ENCODE results near the gene PLA2G4B. TPM values are rescaled to one million over a fixed set of nuclear protein-coding genes. Genes with fewer than 3 reads are reported as not detected.

PLA2G4B gene
- polyA plus RNA-seq, 3 donors: 6.3 to 9.6 (median 7.3) TPM

DNA sequence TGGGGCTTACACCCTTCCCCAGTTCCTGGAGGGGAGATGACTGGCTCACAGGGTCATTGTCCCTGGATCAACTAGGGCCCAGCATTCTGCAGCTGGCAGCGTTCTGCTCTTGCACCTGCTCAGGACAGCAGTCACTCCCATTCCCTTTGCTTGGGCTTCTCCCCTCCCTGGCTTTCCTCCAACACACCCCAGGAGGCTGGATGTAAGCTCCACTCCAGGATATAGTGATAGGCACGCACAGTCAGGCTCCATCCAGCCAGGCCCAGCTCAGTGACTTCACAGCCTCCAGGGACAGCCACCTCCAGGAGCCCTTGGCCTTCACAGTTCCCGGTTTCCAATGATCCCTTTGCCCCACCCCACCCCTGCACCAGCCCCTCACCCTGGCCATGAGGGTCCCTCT lies 53.3 kb downstream of the PLA2G4B start:
- no peak overlapping the region for H3K27ac ChIP-seq (ENCODE audit: low read depth, low read length)
- whole genome bisulfite sequencing, 3 donors: 36 to 93% (median 92%) methylated on average over 3 of the region's 3 CpGs

DNA sequence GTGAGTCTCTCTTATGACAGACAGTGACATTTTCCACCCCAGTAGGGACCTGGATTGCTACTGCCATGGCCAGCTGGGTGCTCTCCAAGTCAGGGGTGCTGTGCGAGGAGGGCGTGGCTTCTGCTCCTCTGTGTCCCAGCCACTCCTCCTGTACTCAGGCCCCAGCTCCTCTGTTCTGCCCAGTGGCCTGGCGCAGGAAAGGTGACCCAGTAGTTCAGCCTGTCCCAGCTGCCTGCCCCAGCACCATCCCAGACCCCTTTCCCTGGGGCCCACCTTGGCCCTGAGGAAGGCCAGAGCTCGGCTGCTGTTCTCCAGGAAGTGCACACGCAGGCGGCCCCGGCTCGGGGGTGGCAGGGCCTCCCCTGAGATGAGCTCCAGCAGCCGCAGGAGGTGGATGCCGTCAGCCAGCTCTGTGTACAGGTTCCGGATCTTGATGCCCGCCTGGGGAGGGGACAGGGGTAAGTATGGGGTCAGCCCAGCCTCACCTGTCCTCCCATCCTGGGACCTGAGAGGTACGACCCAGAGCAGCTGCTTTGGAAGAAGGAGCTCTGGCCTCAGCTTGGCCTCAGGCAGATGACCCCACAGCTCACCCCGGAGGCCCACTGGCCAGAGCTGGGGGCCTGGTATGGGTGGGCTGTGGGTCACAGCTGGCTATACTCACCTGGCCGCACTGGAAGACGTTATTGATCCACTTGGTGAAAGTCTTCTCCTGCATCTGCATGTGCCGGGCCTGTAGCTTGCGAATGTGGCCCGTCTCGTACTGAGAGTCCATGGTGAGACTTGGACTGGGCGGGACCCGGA lies 54.2 kb downstream of the PLA2G4B start:
- no peak overlapping the region for H3K27ac ChIP-seq (ENCODE audit: low read depth, low read length)
- 51 to 78% (median 77%) methylated on average over 20 to 22 of the region's 22 CpGs for WGBS, 3 donors

- WGBS, 3 donors: 84 to 88% (median 86%) methylated on average over 14 to 15 of the region's 15 CpGs
Observed at GRCh38 chr15:41893422-41894250, 55.0 kb downstream of the PLA2G4B start, which contains the start of gene SPTBN5. Gene SPTBN5, minus strand, starts transcription at chr15:41894053. Its CDS starts 556 bp downstream, at chr15:41893497.

GRCh38 chr15:41894251-41894790 lies 55.7 kb downstream of the PLA2G4B start:
- WGBS, 3 donors: 64 to 82% (median 64%) methylated on average over 17 of the region's 17 CpGs
- no peak overlapping the region for H3K27ac ChIP-seq (ENCODE audit: low read depth, low read length)

More at GRCh38 chr15:41893422-41894250, 55.0 kb downstream of the PLA2G4B start, which contains the start of gene SPTBN5:
- no peak within 1 kb of the TSS for H3K27ac ChIP-seq (ENCODE audit: low read depth, low read length)

- 10 to 28% (median 13%) methylated on average over 23 to 24 of the region's 24 CpGs for WGBS, 3 donors
- no peak overlapping the region for H3K27ac ChIP-seq (ENCODE audit: low read depth, low read length)
Observed at GRCh38 chr15:41894791-41895463, 56.3 kb downstream of the PLA2G4B start.

DNA sequence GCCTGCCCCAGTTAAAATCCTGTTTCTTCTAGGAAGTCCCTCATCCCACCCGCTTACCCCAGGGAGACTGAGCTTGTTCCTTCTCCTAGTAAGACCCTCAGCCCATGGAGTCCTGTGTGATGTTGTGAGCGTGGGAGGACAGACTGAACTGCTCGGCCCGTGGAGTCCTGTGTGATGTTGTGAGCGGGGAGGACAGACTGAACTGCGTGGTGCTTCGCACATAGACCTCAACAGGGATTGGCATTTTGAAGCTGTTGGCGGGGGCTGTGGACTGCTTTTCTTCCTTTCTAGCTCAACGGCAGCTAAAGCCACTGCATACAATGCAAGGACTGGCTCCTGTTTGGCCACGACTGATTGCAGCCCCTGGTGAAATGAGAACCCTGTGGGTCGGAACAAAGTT lies 56.8 kb downstream of the PLA2G4B start:
- WGBS, 3 donors: 88 to 94% (median 91%) methylated on average over 11 of the region's 11 CpGs
- H3K27ac ChIP-seq (ENCODE audit: low read depth, low read length): no peak overlapping the region

- H3K27ac ChIP-seq (ENCODE audit: low read depth, low read length): no peak overlapping the region
- WGBS, 3 donors: 96 to 100% (median 100%) methylated on average over 1 of the region's 1 CpG
Observed at GRCh38 chr15:41895957-41896356, 57.3 kb downstream of the PLA2G4B start.

DNA sequence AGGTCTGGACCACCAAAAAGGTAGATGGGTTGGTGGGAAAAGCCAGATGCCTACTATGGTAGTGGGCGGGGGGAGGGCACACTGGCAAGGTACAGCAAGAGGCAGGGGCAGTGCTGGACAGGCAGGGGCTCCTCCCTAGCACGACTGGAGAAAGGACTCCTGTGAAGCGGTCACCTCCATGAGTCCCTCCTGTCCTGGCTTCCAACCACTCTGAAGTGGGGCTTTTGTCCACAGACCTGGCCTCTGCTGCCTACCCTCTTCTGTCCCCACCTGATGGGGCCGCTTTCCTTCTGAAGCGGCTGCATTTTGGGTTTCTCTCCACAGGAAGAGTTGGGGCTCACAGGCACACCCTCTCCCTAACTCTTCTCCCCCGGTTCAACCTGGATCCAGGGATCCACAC lies 57.9 kb downstream of the PLA2G4B start:
- no peak overlapping the region for H3K27ac ChIP-seq (ENCODE audit: low read depth, low read length)
- 91% methylated on average over 6 of the region's 6 CpGs for WGBS, 3 donors

DNA sequence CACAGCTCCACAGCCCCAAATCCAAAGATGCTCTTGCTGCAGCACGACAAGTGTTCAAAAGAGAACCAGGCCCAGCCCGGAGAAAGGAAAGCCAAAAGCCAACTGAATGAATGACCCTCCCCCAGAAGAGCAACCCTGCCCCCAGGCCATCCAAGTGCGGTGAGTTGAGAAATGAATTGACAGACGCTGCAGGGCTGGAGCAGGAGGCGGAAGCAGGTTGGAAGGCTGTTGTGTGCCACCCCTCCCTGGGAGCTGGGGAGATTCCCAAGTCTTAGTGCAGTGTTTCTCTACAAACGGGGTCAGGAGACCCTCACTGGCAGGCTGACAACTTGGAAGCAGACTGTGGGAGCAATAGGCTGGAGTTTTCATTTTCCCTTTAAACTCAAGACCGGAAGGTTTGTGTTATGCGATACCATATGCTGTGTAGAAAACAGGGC lies 58.7 kb downstream of the PLA2G4B start:
- no peak overlapping the region for H3K27ac ChIP-seq (ENCODE audit: low read depth, low read length)
- WGBS, 3 donors: 79 to 85% (median 80%) methylated on average over 8 of the region's 8 CpGs

Other genes starting within 250 kb of the PLA2G4B start
- gene MGA, start 178.4 kb upstream of the PLA2G4B start, polyA plus RNA-seq: 1 to 10 TPM; 2.9 to 5.3 (median 3.4) TPM
- 10 to 100 TPM in 1 of 3 donors, 1 to 10 TPM in 2; 4.0 to 15.1 (median 8.7) TPM for gene MAPKBP1, start 64.4 kb upstream of the PLA2G4B start, polyA plus RNA-seq
- 10 to 100 TPM in 2 of 3 donors, 1 to 10 TPM in 1; 8.5 to 15.5 (median 10.3) TPM for gene JMJD7, start 10.8 kb upstream of the PLA2G4B start, polyA plus RNA-seq
- 1 to 10 TPM in 2 of 3 donors, under 1 TPM in 1; 0.58 to 3.0 (median 1.9) TPM for gene SPTBN5, start 55.2 kb downstream of the PLA2G4B start, polyA plus RNA-seq
- gene EHD4, start 133.7 kb downstream of the PLA2G4B start, polyA plus RNA-seq: 10 to 100 TPM in 2 of 3 donors, 1 to 10 TPM in 1; 5.5 to 23.6 (median 12.5) TPM
- not detected for gene PLA2G4E, start 182.2 kb downstream of the PLA2G4B start, polyA plus RNA-seq

Measured in adipose tissue (tissue), 3 donors.